Measurements from ENCODE around the gene ACSBG1.

GRCh38 chr15:78193731-78194567 lies 40.4 kb downstream of the ACSBG1 start:
- no peak for TF ChIP-seq CTCF (IDR thresholded peaks at IDR 0.05)
- no peak for TF ChIP-seq POLR2A (IDR thresholded peaks at IDR 0.05)
- TF ChIP-seq POLR2AphosphoS5 (IDR thresholded peaks at IDR 0.05): no peak

Measured in breast epithelium (tissue), 3 donors.